Measurements from ENCODE around the gene WFDC2. TPM values are rescaled to one million over a fixed set of nuclear protein-coding genes. Genes with fewer than 3 reads are reported as not detected.

The WFDC2 gene
- total and polyA plus RNA-seq, 2 experiments from 2014 or later, result 28.0 to 155 TPM

- Histone ChIP-seq H3F3A (replicated peaks; ENCODE audit: low read depth) (no peaks in the 10 kb centered on the region), H3K79me2 (replicated peaks; ENCODE audit: insufficient read depth) (no peaks in the 10 kb centered on the region), H3K36me3 (ENCODE audit: insufficient read depth) (no peaks in the 10 kb centered on the region), H3K27me3 (ENCODE audit: insufficient read depth) (no peaks in the 10 kb centered on the region), H3K4me3 (no peak overlapping the region), H3K9me2 (ENCODE audit: insufficient read depth) (0 out of 2 replicates have a peak, but pooled peaks cover 4% of the 10 kb centered on the region), H3K4me1 (ENCODE audit: insufficient read depth) (no peaks in the 10 kb centered on the region), H2AFZ (no peak overlapping the region), H3K4me2 (no peak overlapping the region), H3K27ac (ENCODE audit: low read depth) (no peak overlapping the region), H4K20me1 (replicated peaks; ENCODE audit: insufficient read depth) (no peaks in the 10 kb centered on the region)
- H3K27ac Mint-ChIP-seq, result no peak overlapping the region
- H3K4me1 Mint-ChIP-seq, result no peaks in the 10 kb centered on the region
- H3K4me3 Mint-ChIP-seq, result no peak overlapping the region
- no peaks in the 10 kb centered on the region for H3K36me3 Mint-ChIP-seq (ENCODE audit: low read depth)
- no peak for ATAC-seq
- TF ChIP-seq ZNF114 (CRISPR knock-in tag; IDR thresholded peaks at IDR 0.05) (no peak), STAT1 (IDR thresholded peaks at IDR 0.05; ENCODE audit: unreplicated experiment) (no peak), ETS1 (IDR thresholded peaks at IDR 0.05) (no peak), ZNF331 (CRISPR knock-in tag; IDR thresholded peaks at IDR 0.05; ENCODE audit: low read depth) (no peak), POLR2AphosphoS5 (IDR thresholded peaks at IDR 0.05; ENCODE audit: low read depth) (no peak), ZNF462 (CRISPR knock-in tag; IDR thresholded peaks at IDR 0.05) (no peak)
- H3K27me3 Mint-ChIP-seq (ENCODE audit: insufficient read depth, low read depth, poor library complexity), result peaks cover 3% of the 10 kb centered on the region
- no peak for DNase-seq (ENCODE audit: low spot score)
- H3K9me3 Mint-ChIP-seq, result no peaks in the 10 kb centered on the region
Measured at GRCh38 chr20:45510242-45510862, 40.8 kb downstream of the WFDC2 start.

Data from GM23338 (cell line).